Loucy (cell line): ENCODE data around the gene CCDC187.

Experiments
- H2AFZ ChIP-seq: fragments of 200-600 bp; sonication (generic); 2 replicates; pipeline ENCODE4 v1.6.0; 2016; ENCODE audit warnings: antibody characterized with exemption, mild to moderate bottlenecking, low read length, moderate library complexity
- H3F3A ChIP-seq: fragments of 200-600 bp; 2 replicates; pipeline ENCODE4 v1.6.0; 2016; ENCODE audit warnings: antibody characterized with exemption, low read depth, mild to moderate bottlenecking
- H3K27me3 ChIP-seq: fragments of 200-600 bp; sonication (generic); 2 replicates; pipeline ENCODE4 v1.6.1; 2014; ENCODE audit warnings: low read length, mild to moderate bottlenecking; ENCODE audit not compliant: insufficient read depth, poor library complexity, severe bottlenecking
- H3K36me3 ChIP-seq: fragments of 200-600 bp; sonication (generic); 2 replicates; pipeline ENCODE4 v1.6.1; 2016; ENCODE audit warnings: low read length; ENCODE audit not compliant: insufficient read depth
- H3K4me1 ChIP-seq: fragments of 200-600 bp; sonication (generic); 2 replicates; pipeline ENCODE4 v1.5.1; 2014; ENCODE audit warnings: low read length, mild to moderate bottlenecking; ENCODE audit not compliant: insufficient read depth, poor library complexity, severe bottlenecking
- H3K4me2 ChIP-seq: fragments of 200-600 bp; sonication (generic); 2 replicates; pipeline ENCODE4 v1.6.0; 2014; ENCODE audit warnings: antibody characterized with exemption, low read length, low read depth, mild to moderate bottlenecking; ENCODE audit not compliant: poor library complexity, severe bottlenecking
- H3K4me3 ChIP-seq: fragments of 200-600 bp; sonication (generic); 2 replicates; pipeline ENCODE4 v1.5.1; 2014; ENCODE audit warnings: low read length, mild to moderate bottlenecking, mixed read lengths; ENCODE audit not compliant: poor library complexity, severe bottlenecking
- H3K79me2 ChIP-seq: fragments of 200-600 bp; sonication (generic); 2 replicates; pipeline ENCODE4 v1.6.1; 2014; ENCODE audit warnings: low read length; ENCODE audit not compliant: insufficient read depth
- H3K9ac ChIP-seq: fragments of 200-600 bp; sonication (generic); 2 replicates; pipeline ENCODE4 v1.6.0; 2014; ENCODE audit warnings: mild to moderate bottlenecking, low read depth, low read length, moderate library complexity; ENCODE audit not compliant: poor library complexity, severe bottlenecking
- H3K9me2 ChIP-seq: fragments of 200-600 bp; sonication (generic); replicated peaks from 2 replicates; pipeline ENCODE4 v1.6.1; 2016; ENCODE audit warnings: low read depth, low read length, mixed read lengths
- H3K9me3 ChIP-seq: fragments of 200-600 bp; sonication (generic); 2 replicates; pipeline ENCODE4 v1.6.1; 2014; ENCODE audit warnings: mild to moderate bottlenecking, antibody characterized with exemption, low read length, low read depth; ENCODE audit not compliant: insufficient read depth
- H4K20me1 ChIP-seq: fragments of 200-600 bp; sonication (generic); 2 replicates; pipeline ENCODE4 v1.6.0; 2014; ENCODE audit warnings: antibody characterized with exemption, low read length, mild to moderate bottlenecking; ENCODE audit not compliant: insufficient read depth, poor library complexity, severe bottlenecking
- CTCF ChIP-seq: fragments of 200-600 bp; sonication (generic); conservative IDR thresholded peaks from 2 replicates; pipeline ENCODE4 v1.5.1; 2014; ENCODE audit warnings: mild to moderate bottlenecking, antibody characterized with exemption, low read length
- EZH2phosphoT487 ChIP-seq: fragments of 200-600 bp; IDR thresholded peaks from 2 replicates; pipeline ENCODE4 v1.6.1; 2018; ENCODE audit warnings: antibody characterized with exemption, mild to moderate bottlenecking, moderate library complexity, borderline replicate concordance

The CCDC187 gene

GRCh38 chr9:136292591-136293448 lies 11.1 kb downstream of the CCDC187 start:
- Histone ChIP-seq H3K4me3 (no peak overlapping the region), H3K9ac (no peak overlapping the region), H3K27me3 (no peaks in the 10 kb centered on the region), H3K9me3 (no peaks in the 10 kb centered on the region), H3K9me2 (no peaks in the 10 kb centered on the region), H3K36me3 (no peaks in the 10 kb centered on the region), H4K20me1 (no peaks in the 10 kb centered on the region), H3F3A (no peaks in the 10 kb centered on the region), H2AFZ (no peak overlapping the region), H3K4me1 (no peaks in the 10 kb centered on the region), H3K79me2 (no peaks in the 10 kb centered on the region), H3K4me2 (no peak overlapping the region)
- TF ChIP-seq CTCF (no peak), EZH2phosphoT487 (no peak)

GRCh38 chr9:136292026-136292538 lies 11.8 kb downstream of the CCDC187 start:
- Histone ChIP-seq H3K9ac (no peak overlapping the region), H4K20me1 (no peaks in the 10 kb centered on the region), H3K9me3 (no peaks in the 10 kb centered on the region), H3K4me3 (no peak overlapping the region), H3K79me2 (no peaks in the 10 kb centered on the region), H3K9me2 (no peaks in the 10 kb centered on the region), H3F3A (no peaks in the 10 kb centered on the region), H3K4me2 (no peak overlapping the region), H2AFZ (no peak overlapping the region), H3K27me3 (no peaks in the 10 kb centered on the region), H3K4me1 (no peaks in the 10 kb centered on the region), H3K36me3 (no peaks in the 10 kb centered on the region)
- TF ChIP-seq EZH2phosphoT487 = no peak
- TF ChIP-seq CTCF = no peak

- TF ChIP-seq EZH2phosphoT487 (no peak), CTCF (no peak)
Observed at GRCh38 chr9:136291306-136292025, 12.4 kb downstream of the CCDC187 start.

More at GRCh38 chr9:136291306-136292025, 12.4 kb downstream of the CCDC187 start:
- Histone ChIP-seq H3F3A (no peaks in the 10 kb centered on the region), H2AFZ (no peak overlapping the region), H3K9ac (no peak overlapping the region), H4K20me1 (no peaks in the 10 kb centered on the region), H3K9me3 (no peaks in the 10 kb centered on the region), H3K27me3 (no peaks in the 10 kb centered on the region), H3K79me2 (no peaks in the 10 kb centered on the region), H3K9me2 (no peaks in the 10 kb centered on the region), H3K36me3 (no peaks in the 10 kb centered on the region), H3K4me3 (no peak overlapping the region), H3K4me1 (no peaks in the 10 kb centered on the region), H3K4me2 (no peak overlapping the region)
